Tibial nerve (tissue), 4 donors: ENCODE results near the gene HERC3. TPM values are rescaled to one million over a fixed set of nuclear protein-coding genes. Genes with fewer than 3 reads are reported as not detected.

ENCODE experiments used
- DNase-seq, 2 donors: peaks; one replicate each; pipeline ENCODE4 v3.0.0-alpha.2; 2019; ENCODE audit warnings: low spot score in 2 of 2
- H3K27ac ChIP-seq, 4 donors: fragments of 200-600 bp; sonication (generic) in 3 of 4; one replicate each; pipeline ENCODE4 v1.5.1; 2017 to 2019; ENCODE audit warnings: mild to moderate bottlenecking in 1 of 4
- H3K27me3 ChIP-seq, 2 donors: fragments of 200-600 bp; sonication (generic) in 1 of 2; one replicate each; pipeline versions ENCODE4 v1.5.1 to v1.6.0; 2017 to 2019
- H3K36me3 ChIP-seq, 3 donors: fragments of 200-600 bp; sonication (generic); one replicate each; pipeline ENCODE4 v1.5.1; 2018 to 2019
- H3K4me1 ChIP-seq, 4 donors: fragments of 200-600 bp; sonication (generic) in 3 of 4; one replicate each; pipeline ENCODE4 v1.5.1; 2017 to 2019
- H3K4me3 ChIP-seq, 4 donors: fragments of 200-600 bp; sonication (generic) in 3 of 4; one replicate each; pipeline ENCODE4 v1.5.1; 2017 to 2019; ENCODE audit warnings: mild to moderate bottlenecking in 1 of 4, moderate library complexity in 1 of 4
- H3K9me3 ChIP-seq, 4 donors: fragments of 200-600 bp; sonication (generic) in 3 of 4; one replicate each; pipeline ENCODE4 v1.5.1; 2017 to 2019
- EP300 ChIP-seq, 2 donors: sonication (generic); formaldehyde crosslinking; IDR thresholded peaks; one replicate each; pipeline ENCODE4 v1.6.1; 2017; ENCODE audit warnings: antibody characterized with exemption in 2 of 2, mild to moderate bottlenecking in 1 of 2
- POLR2A ChIP-seq, 2 donors: fragments of 450-650 bp; IDR thresholded peaks; one replicate each; pipeline ENCODE4 v1.6.1; 2017; ENCODE audit warnings: antibody characterized with exemption in 2 of 2, mild to moderate bottlenecking in 2 of 2, moderate library complexity in 2 of 2
- WGBS, 2 donors: methylation state at CpG; one replicate each; pipeline ENCODE4 v1.1.5; 2018; 5-methylcytosine and 5-hydroxymethylcytosine counted together
- total RNA-seq, 4 donors: library from RNA; depleted of rRNA; stranded (reverse); fragments of >200 nt; gene quantifications; one replicate each; pipeline ENCODE4 v1.1.0, GENCODE V29; 2016
- TF ChIP-seq, protein P1 (sequence below), 5 experiments: fragments of 200-600 bp in 3 of 5; fragments of 450-650 bp in 2 of 5; sonication (generic) in 3 of 5; IDR thresholded peaks; one replicate each; pipeline ENCODE4 v1.5.1; 2016 to 2019; ENCODE audit warnings: antibody characterized with exemption in 5 of 5, mild to moderate bottlenecking in 3 of 5, moderate library complexity in 2 of 5

Gene HERC3
- total RNA-seq, 4 donors from 2014 or later: 30.0 to 61.0 (median 42.0) TPM

- WGBS, 2 donors: 92 to 93% methylated on average over 4 of the region's 4 CpGs
- H3K4me1 ChIP-seq: no peaks in the 10 kb centered on the region
- no peak overlapping the region for H3K4me3 ChIP-seq
- peaks cover 0 to 56% (median 6%) of the 10 kb centered on the region in 3 donors for H3K36me3 ChIP-seq
- TF ChIP-seq, protein P1, sequence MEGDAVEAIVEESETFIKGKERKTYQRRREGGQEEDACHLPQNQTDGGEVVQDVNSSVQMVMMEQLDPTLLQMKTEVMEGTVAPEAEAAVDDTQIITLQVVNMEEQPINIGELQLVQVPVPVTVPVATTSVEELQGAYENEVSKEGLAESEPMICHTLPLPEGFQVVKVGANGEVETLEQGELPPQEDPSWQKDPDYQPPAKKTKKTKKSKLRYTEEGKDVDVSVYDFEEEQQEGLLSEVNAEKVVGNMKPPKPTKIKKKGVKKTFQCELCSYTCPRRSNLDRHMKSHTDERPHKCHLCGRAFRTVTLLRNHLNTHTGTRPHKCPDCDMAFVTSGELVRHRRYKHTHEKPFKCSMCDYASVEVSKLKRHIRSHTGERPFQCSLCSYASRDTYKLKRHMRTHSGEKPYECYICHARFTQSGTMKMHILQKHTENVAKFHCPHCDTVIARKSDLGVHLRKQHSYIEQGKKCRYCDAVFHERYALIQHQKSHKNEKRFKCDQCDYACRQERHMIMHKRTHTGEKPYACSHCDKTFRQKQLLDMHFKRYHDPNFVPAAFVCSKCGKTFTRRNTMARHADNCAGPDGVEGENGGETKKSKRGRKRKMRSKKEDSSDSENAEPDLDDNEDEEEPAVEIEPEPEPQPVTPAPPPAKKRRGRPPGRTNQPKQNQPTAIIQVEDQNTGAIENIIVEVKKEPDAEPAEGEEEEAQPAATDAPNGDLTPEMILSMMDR (IDR thresholded peaks at IDR 0.05): no peak
- TF ChIP-seq POLR2A (IDR thresholded peaks at IDR 0.05) (no peak), EP300 (IDR thresholded peaks at IDR 0.05) (no peak)
- H3K9me3 ChIP-seq: no peaks in the 10 kb centered on the region
- H3K27ac ChIP-seq: no peak overlapping the region
- no peak for DNase-seq
- H3K27me3 ChIP-seq: no peaks in the 10 kb centered on the region
Observed at GRCh38 chr4:88752076-88752463, 159.8 kb downstream of the HERC3 start.

- WGBS, 2 donors: 37 to 45% methylated on average over 2 of the region's 2 CpGs
- Histone ChIP-seq H3K36me3 (peaks cover 0 to 49% (median 6%) of the 10 kb centered on the region in 3 donors), H3K27me3 (no peaks in the 10 kb centered on the region), H3K4me3 (no peak overlapping the region), H3K4me1 (no peaks in the 10 kb centered on the region), H3K27ac (no peak overlapping the region), H3K9me3 (no peaks in the 10 kb centered on the region)
- TF ChIP-seq POLR2A (IDR thresholded peaks at IDR 0.05): no peak
- TF ChIP-seq EP300 (IDR thresholded peaks at IDR 0.05): no peak
- TF ChIP-seq, protein P1 (IDR thresholded peaks at IDR 0.05): no peak
- no peak for DNase-seq
Observed at GRCh38 chr4:88752754-88753153, 160.5 kb downstream of the HERC3 start.

DNA sequence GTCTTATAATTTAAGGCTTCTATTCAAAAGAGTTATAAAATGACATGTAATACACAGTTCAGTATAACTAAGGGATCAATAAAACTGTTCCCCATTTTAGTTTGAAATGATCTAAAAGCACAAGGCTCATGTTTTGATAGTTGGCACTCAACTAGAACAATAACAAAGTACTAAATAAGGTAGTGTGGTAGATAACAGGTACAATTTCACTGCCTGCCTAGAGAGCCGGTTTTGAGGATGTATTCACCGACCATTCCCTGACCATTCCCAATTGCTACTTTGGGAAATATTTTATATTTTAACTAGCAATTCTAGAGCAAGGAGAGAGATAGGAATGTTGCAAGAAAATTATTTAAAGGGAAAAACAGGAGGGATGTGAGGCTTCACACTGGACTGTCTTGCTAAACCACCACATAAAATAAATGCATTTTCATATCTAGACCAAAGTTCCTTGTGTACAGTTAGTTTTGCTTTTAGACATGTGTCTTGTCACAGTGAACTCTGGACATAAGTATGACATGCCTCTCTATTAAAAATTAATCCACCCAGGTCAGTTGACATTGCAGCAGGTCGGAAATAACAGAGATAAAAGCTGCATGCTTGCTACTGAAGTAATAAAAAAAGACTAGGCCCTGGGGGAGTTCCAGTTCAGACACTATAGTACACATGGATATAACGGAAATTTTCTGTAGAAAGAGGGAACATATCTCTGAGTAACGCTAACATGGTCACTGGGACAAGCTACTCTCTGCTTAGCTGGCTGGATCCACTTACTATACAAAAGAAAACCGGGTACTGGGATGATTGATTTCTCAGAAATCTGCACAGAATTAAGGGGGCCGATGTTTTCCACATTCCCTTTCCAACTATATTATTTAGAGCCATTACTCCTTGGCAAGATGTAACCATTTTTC lies 161.6 kb downstream of the HERC3 start:
- 70 to 76% methylated on average over 7 of the region's 7 CpGs for WGBS, 2 donors
- Histone ChIP-seq H3K27me3 (no peaks in the 10 kb centered on the region), H3K9me3 (no peaks in the 10 kb centered on the region), H3K4me1 (peaks cover 0 to 5% (median 2%) of the 10 kb centered on the region in 4 donors), H3K4me3 (no peak overlapping the region), H3K27ac (no peak overlapping the region), H3K36me3 (peaks cover 0 to 37% (median 6%) of the 10 kb centered on the region in 3 donors)
- no peak for DNase-seq
- TF ChIP-seq, protein P1 (IDR thresholded peaks at IDR 0.05): no peak
- no peak for TF ChIP-seq EP300 (IDR thresholded peaks at IDR 0.05)
- no peak for TF ChIP-seq POLR2A (IDR thresholded peaks at IDR 0.05)

GRCh38 chr4:88754796-88755195 lies 162.5 kb downstream of the HERC3 start:
- Histone ChIP-seq H3K9me3 (no peaks in the 10 kb centered on the region), H3K27ac (no peak overlapping the region), H3K27me3 (no peaks in the 10 kb centered on the region), H3K36me3 (peaks cover 0 to 29% (median 6%) of the 10 kb centered on the region in 3 donors), H3K4me3 (no peak overlapping the region), H3K4me1 (peaks cover 0 to 13% (median 4%) of the 10 kb centered on the region in 4 donors)
- no peak for DNase-seq
- TF ChIP-seq POLR2A (IDR thresholded peaks at IDR 0.05): no peak
- TF ChIP-seq, protein P1 (IDR thresholded peaks at IDR 0.05): no peak
- no peak for TF ChIP-seq EP300 (IDR thresholded peaks at IDR 0.05)
- 95 to 98% methylated on average over 3 of the region's 3 CpGs for WGBS, 2 donors

DNA sequence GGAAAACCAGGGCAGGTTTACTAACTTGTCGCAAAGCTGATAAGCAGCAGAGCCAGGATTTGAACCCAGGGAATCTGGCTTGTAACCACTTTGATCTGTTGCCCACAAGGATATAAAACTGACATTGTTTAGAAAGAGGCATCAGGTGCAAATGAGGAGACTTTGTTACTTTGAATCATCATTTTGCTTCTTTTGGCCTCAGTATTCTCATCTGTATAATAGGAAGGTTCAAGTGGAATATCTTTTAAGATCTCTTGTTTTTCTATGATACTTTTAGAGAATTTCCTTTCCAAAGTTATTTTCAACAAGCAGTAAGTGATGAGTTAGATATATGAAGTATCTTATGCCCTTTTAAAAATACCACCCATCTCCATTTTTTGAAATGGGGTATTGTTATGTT lies 163.2 kb downstream of the HERC3 start:
- DNase-seq: no peak
- Histone ChIP-seq H3K27ac (no peak overlapping the region), H3K9me3 (no peaks in the 10 kb centered on the region), H3K4me1 (peaks cover 0 to 16% (median 6%) of the 10 kb centered on the region in 4 donors), H3K27me3 (no peaks in the 10 kb centered on the region), H3K4me3 (no peak overlapping the region), H3K36me3 (peaks cover 0 to 22% (median 6%) of the 10 kb centered on the region in 3 donors)
- TF ChIP-seq, protein P1 (IDR thresholded peaks at IDR 0.05): no peak
- TF ChIP-seq EP300 (IDR thresholded peaks at IDR 0.05) (no peak), POLR2A (IDR thresholded peaks at IDR 0.05) (no peak)
- 97% methylated on average over 1 of the region's 1 CpG for WGBS, 2 donors
